GM12873 (cell line): ENCODE measurements around the gene ADORA2A.

Source experiments
- CTCF ChIP-seq: IDR thresholded peaks from 2 replicates; pipeline ENCODE4 v1.5.1; 2012; ENCODE audit warnings: low read depth, mild to moderate bottlenecking, moderate library complexity, low read length, control low read depth; ENCODE audit not compliant: insufficient read depth; ENCODE audit errors: missing control alignments

The ADORA2A gene

GRCh38 chr22:24442352-24442744 is 14.9 kb downstream of the ADORA2A start:
- no peak for TF ChIP-seq CTCF

GRCh38 chr22:24443668-24444067 is 16.3 kb downstream of the ADORA2A start:
- no peak for TF ChIP-seq CTCF

DNA sequence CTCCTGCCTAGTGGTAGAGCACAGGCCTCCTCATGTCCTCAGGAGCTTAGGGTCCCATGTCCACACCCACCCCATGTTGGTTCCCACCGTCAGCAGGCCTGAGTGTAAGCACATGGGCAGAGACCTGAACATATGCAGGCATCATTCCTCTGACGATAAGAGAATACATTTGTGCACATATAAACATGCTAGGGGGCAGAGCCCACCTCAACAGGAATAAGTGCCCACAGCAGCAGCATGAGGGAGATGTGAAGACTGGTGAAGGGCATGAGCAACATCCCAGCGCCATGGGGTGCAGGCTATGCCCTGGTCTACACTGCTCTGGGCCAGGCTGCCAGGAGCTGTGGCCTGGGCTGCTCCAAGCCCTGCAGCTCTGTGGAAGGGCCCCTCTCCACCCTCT is 16.9 kb downstream of the ADORA2A start:
- no peak for TF ChIP-seq CTCF

DNA sequence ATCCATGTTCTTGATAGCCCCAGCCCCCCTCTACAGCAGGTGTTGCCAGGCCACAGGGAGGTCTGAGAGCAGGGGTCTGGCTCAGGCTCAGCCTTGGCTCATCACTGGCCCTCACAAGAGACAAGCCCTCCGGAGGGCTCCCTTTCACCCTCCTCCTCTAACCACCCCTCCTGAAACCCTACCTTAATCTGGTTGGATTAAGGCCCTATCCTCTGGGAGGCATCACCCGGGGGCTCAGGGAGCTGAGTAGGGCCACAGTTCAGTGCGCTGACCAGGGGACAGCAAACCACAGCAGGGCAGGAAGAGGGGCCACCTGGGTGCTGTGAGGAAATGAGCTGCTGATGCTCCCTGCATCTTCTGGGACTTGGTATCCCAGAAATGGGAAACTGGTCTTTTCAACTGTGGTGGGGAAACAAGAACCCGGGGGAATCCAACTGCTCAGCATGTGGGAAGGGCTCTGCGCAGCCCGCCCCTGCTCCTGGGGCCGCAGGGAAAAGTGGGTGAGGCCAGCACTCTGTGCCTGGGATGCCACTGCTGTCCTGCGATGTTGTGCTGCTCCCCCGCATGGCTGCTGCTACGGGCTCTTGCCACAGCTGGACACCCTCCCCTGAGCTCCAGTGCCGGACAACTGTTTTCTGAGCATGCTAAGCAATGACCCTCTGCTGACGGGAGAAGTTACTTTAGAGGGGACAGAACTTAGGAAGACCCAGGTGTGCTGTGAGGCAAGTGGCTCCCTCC is 17.5 kb downstream of the ADORA2A start:
- TF ChIP-seq CTCF, result no peak

GRCh38 chr22:24445481-24446259 is 18.3 kb downstream of the ADORA2A start:
- TF ChIP-seq CTCF, result no peak

GRCh38 chr22:24446260-24446611 is 18.8 kb downstream of the ADORA2A start:
- no peak for TF ChIP-seq CTCF

DNA sequence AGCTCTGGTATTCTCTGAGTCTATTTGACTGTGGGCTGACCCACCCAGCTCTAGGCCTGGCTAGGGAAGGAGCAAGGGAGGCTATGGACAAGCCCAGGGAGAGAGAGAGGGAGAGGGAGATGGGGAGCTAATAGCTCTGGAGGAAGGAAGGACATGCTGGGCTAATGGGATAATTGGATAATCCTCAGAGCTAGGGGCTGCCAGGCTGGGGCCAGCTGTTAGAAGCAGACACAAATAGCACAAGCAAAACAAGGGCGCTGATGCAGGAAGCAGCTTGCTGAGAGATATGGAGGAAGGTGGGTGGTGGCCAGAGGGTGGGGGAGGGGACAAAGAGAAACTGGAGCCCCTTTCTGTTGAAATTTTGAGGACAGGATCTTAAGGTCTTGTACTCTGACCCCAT is 23.2 kb downstream of the ADORA2A start:
- no peak for TF ChIP-seq CTCF
